PC-9 (cell line): ENCODE data around the gene IFTAP. TPM values are rescaled to one million over a fixed set of nuclear protein-coding genes. Genes with fewer than 3 reads are reported as not detected.

Experiments
- BruUV-seq: library from RNA; stranded (reverse); fragments of 400-500 nt; replicated peaks from 2 replicates; lab custom pipeline; 2021; lab: Mats Ljungman, UMichigan
- CTCF ChIA-PET: fragments of 300-600 bp; sonication (Branson Sonifier 250); formaldehyde crosslinking; loops from one replicate; lab custom pipeline; 2022; ENCODE audit warnings: antibody characterized with exemption; lab: Charles Lee
- POLR2A ChIA-PET: fragments of 300-600 bp; sonication (Branson Sonifier 250); formaldehyde crosslinking; loops from one replicate; lab custom pipeline; 2022; ENCODE audit warnings: antibody characterized with exemption; ENCODE audit not compliant: unreplicated experiment; lab: Charles Lee
- DNase-seq, 2 experiments: peaks; one replicate each; pipeline versions ENCODE4 v3.0.0 to v3.0.0-alpha.2; 2015 to 2022; ENCODE audit warnings: mixed read lengths in 1 of 2
- H2AFZ ChIP-seq: fragments of 200-600 bp; sonication (generic); 2 replicates; pipeline ENCODE4 v1.8.1; 2017; ENCODE audit warnings: antibody characterized with exemption
- H3F3A ChIP-seq: fragments of 200-600 bp; sonication (generic); 2 replicates; pipeline ENCODE4 v1.8.1; 2017; ENCODE audit warnings: antibody characterized with exemption, mild to moderate bottlenecking, low read depth; ENCODE audit not compliant: insufficient read depth
- H3K27ac ChIP-seq: fragments of 200-600 bp; sonication (generic); 2 replicates; pipeline ENCODE4 v1.6.1; 2016; ENCODE audit warnings: mixed run types
- H3K27me3 ChIP-seq: fragments of 200-600 bp; sonication (generic); 2 replicates; pipeline ENCODE4 v1.6.1; 2016; ENCODE audit warnings: low read depth, mixed run types; ENCODE audit not compliant: insufficient read depth
- H3K36me3 ChIP-seq: fragments of 200-600 bp; sonication (generic); 2 replicates; pipeline ENCODE4 v1.6.1; 2016; ENCODE audit warnings: low read depth, mixed run types
- H3K4me1 ChIP-seq: fragments of 200-600 bp; sonication (generic); replicated peaks from 2 replicates; pipeline ENCODE4 v1.6.1; 2016; ENCODE audit warnings: mixed run types; ENCODE audit not compliant: insufficient read depth
- H3K4me2 ChIP-seq: fragments of 200-600 bp; sonication (generic); 2 replicates; pipeline ENCODE4 v1.6.1; 2017; ENCODE audit warnings: mixed run types
- H3K4me3 ChIP-seq: fragments of 200-600 bp; sonication (generic); 2 replicates; pipeline ENCODE4 v1.6.1; 2016; ENCODE audit warnings: mixed run types
- H3K79me2 ChIP-seq: fragments of 200-600 bp; sonication (generic); 2 replicates; pipeline ENCODE4 v1.6.1; 2017; ENCODE audit warnings: low read depth, mixed run types
- H3K9me2 ChIP-seq: fragments of 200-600 bp; sonication (generic); 2 replicates; pipeline ENCODE4 v1.8.1; 2017; ENCODE audit warnings: mild to moderate bottlenecking; ENCODE audit not compliant: insufficient read depth
- H3K9me3 ChIP-seq: fragments of 200-600 bp; sonication (generic); 2 replicates; pipeline ENCODE4 v1.8.1; 2016; ENCODE audit warnings: low read depth; ENCODE audit not compliant: insufficient read depth
- H4K20me1 ChIP-seq: fragments of 200-600 bp; sonication (generic); 2 replicates; pipeline ENCODE4 v1.8.1; 2017; ENCODE audit not compliant: insufficient read depth
- EZH2 ChIP-seq: fragments of 200-600 bp; sonication (generic); IDR thresholded peaks from 2 replicates; pipeline ENCODE4 v1.8.0; 2017; ENCODE audit warnings: antibody characterized with exemption, low read depth
- intact Hi-C: fragments of 100-400 bp; cut with micrococcal nuclease; formaldehyde crosslinking; loops from one replicate; pipeline ENCODE4 v1.10.0; 2022; ENCODE audit not compliant: unreplicated experiment
- total RNA-seq: library from RNA; stranded (reverse); gene quantifications from 2 replicates; pipeline ENCODE4 v1.2.3, GENCODE V29; 2021
- TF ChIP-seq, protein P1 (sequence below): fragments of 200-600 bp; sonication (generic); conservative IDR thresholded peaks from 2 replicates; pipeline ENCODE4 v1.6.1; 2017; ENCODE audit warnings: mixed run types, antibody characterized with exemption, mild to moderate bottlenecking, moderate library complexity

Gene IFTAP
- total RNA-seq, 1 experiment from 2014 or later, result 18.9 TPM

DNA sequence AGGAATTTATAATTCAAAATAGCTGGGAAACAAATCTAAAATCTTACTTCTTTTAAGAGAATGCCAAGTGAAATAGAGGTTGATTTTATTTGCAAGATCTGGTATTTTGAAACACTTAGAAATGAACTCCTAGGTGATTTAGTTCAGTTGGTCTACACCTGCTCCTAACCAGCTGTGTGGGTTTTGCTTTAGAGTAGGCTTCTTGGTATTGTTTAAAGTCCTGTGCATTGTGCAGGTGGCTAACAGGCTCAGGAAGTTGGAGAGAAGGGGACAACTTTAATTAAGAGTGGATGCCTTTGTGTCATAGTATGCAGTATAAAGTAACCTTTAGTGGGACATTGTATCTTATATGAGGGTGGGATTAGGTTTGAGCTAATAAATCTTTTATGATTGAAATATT lies 7.8 kb downstream of the IFTAP start:
- ChIA-PET CTCF (no interaction called here), POLR2A (no interaction called here)
- no TSS peak for BruUV-seq
- Histone ChIP-seq H3F3A (no peaks in the 10 kb centered on the region), H3K27me3 (no peaks in the 10 kb centered on the region), H4K20me1 (no peaks in the 10 kb centered on the region), H3K79me2 (no peaks in the 10 kb centered on the region), H3K4me1 (no peaks in the 10 kb centered on the region), H2AFZ (no peak overlapping the region), H3K36me3 (no peaks in the 10 kb centered on the region), H3K4me3 (no peak overlapping the region), H3K9me2 (no peaks in the 10 kb centered on the region), H3K4me2 (no peak overlapping the region), H3K27ac (no peak overlapping the region), H3K9me3 (no peaks in the 10 kb centered on the region)
- TF ChIP-seq, protein P1, sequence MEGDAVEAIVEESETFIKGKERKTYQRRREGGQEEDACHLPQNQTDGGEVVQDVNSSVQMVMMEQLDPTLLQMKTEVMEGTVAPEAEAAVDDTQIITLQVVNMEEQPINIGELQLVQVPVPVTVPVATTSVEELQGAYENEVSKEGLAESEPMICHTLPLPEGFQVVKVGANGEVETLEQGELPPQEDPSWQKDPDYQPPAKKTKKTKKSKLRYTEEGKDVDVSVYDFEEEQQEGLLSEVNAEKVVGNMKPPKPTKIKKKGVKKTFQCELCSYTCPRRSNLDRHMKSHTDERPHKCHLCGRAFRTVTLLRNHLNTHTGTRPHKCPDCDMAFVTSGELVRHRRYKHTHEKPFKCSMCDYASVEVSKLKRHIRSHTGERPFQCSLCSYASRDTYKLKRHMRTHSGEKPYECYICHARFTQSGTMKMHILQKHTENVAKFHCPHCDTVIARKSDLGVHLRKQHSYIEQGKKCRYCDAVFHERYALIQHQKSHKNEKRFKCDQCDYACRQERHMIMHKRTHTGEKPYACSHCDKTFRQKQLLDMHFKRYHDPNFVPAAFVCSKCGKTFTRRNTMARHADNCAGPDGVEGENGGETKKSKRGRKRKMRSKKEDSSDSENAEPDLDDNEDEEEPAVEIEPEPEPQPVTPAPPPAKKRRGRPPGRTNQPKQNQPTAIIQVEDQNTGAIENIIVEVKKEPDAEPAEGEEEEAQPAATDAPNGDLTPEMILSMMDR, result no peak
- no peak for TF ChIP-seq EZH2
- intact Hi-C loops, result no loop called here
- no peak for DNase-seq

DNA sequence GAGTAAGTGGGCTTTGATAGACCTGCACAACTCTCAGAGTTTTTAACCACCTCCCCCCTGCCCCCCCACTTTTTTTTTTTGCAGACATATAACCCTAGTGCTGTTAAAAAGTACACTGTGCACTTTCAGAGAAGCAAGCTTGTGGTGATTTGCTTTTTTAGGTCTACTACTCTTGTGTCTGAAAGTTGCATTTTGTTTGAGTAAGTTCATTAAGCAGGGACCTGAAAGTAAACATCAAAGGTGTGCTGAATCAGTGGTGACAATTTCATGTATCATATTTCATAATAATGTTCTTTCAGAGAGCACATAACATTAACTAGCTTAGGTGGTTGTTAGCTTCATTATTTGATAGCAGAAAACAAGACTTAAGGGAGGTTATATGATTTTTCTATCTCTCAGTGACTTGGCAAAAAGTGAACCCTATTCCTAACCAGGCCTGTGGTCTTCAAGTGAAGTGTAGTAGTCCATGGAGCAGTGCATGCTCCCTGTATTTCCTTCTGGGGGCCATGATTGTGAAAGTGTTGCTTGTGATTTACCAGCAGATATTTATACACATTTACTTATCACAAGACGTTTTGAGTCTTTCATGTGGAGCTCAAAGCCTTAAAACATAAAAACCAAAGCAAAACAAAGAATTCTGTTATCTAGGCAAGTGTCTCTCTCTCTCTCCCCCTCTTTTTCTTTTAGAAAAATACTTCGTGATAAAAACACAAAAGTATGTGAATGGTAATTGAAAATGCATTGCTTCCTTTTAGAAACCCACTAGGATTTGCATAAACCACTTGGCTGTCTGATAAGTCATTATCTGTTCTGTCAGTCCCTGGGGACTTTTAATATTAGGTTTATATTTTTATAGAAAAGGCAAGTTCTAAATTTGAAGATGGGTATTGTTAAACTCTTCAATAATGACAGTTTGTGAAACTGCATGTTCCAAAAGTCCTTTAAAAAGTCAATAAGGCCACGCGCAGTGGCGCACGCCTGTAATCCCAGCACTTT lies 11.2 kb downstream of the IFTAP start:
- Histone ChIP-seq H3K4me1 (no peaks in the 10 kb centered on the region), H3K36me3 (no peaks in the 10 kb centered on the region), H3K4me2 (no peak overlapping the region), H4K20me1 (0 out of 2 replicates have a peak, but pooled peaks cover 4% of the 10 kb centered on the region), H3K9me3 (no peaks in the 10 kb centered on the region), H2AFZ (no peak overlapping the region), H3K79me2 (no peaks in the 10 kb centered on the region), H3K9me2 (no peaks in the 10 kb centered on the region), H3F3A (no peaks in the 10 kb centered on the region), H3K27ac (no peak overlapping the region), H3K27me3 (no peaks in the 10 kb centered on the region), H3K4me3 (no peak overlapping the region)
- intact Hi-C loops, result no loop called here
- no TSS peak for BruUV-seq
- DNase-seq, result no peak
- CTCF ChIA-PET, result no interaction called here
- no peak for TF ChIP-seq EZH2
- TF ChIP-seq, protein P1, result no peak
- POLR2A ChIA-PET, result no interaction called here

DNA sequence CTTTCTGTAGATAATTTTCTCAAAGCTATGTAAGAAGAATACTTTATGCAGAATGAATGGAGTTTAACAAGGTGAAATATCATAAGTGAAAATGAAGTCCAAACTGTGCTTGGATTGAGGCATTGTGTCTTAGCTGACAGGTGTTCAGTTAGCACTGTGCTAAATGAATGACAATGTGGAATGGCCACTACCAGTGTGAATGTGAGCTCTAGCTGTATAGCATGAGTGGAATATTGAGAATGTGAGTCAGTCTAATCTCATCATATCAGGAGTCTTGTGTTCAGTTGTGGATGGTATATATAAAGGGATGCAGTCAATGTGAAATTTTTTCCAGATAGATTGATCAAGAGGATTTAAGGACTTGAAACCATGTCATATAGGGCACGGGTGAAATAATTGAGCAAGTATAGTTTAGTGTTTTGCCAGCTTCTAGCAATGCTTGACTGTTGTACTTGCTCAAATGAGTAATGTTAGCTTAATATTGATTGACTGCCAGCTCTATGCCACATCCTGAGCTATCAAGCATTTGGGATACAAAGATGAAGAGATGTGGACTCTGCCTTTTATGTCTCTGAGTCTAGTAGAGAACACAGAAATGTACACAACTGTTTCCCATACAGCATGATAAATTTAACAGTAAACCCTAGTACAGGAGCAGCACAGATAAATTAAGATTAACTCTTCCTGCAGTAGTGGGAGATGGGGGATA lies 14.3 kb downstream of the IFTAP start:
- Histone ChIP-seq H3F3A (no peaks in the 10 kb centered on the region), H3K36me3 (no peaks in the 10 kb centered on the region), H3K4me1 (no peaks in the 10 kb centered on the region), H3K4me2 (no peak overlapping the region), H3K9me3 (no peaks in the 10 kb centered on the region), H2AFZ (no peak overlapping the region), H3K27me3 (no peaks in the 10 kb centered on the region), H4K20me1 (0 out of 2 replicates have a peak, but pooled peaks cover 4% of the 10 kb centered on the region), H3K27ac (no peak overlapping the region), H3K9me2 (no peaks in the 10 kb centered on the region), H3K79me2 (no peaks in the 10 kb centered on the region), H3K4me3 (no peak overlapping the region)
- ChIA-PET CTCF (no interaction called here), POLR2A (no interaction called here)
- DNase-seq, result no peak
- intact Hi-C loops, result no loop called here
- BruUV-seq, result no TSS peak
- no peak for TF ChIP-seq EZH2
- TF ChIP-seq, protein P1, result no peak
